MM.1S (cell line): ENCODE measurements around the gene ARHGAP25.

ENCODE experiments used
- CTCF ChIP-seq: fragments of 300-600 bp; sonication (generic); IDR thresholded peaks from 2 replicates; pipeline ENCODE4 v1.5.1; 2016; ENCODE audit warnings: antibody characterized with exemption, low read length, mixed read lengths
- EZH2 ChIP-seq: fragments of 300-600 bp; sonication (generic); optimal IDR thresholded peaks from 2 replicates; pipeline ENCODE3; 2017; ENCODE audit warnings: low read depth, mild to moderate bottlenecking, antibody characterized with exemption, low read length, mixed read lengths
- EZH2phosphoT487 ChIP-seq: fragments of 300-600 bp; sonication (generic); IDR thresholded peaks from 2 replicates; pipeline ENCODE4 v1.6.1; 2018; ENCODE audit warnings: antibody characterized with exemption, low read length

- no peak for TF ChIP-seq CTCF
- TF ChIP-seq EZH2: no peak
- no peak for TF ChIP-seq EZH2phosphoT487
Measured at GRCh38 chr2:68865108-68865507, 130.5 kb downstream of the ARHGAP25 start.
